HEK293 (cell line): ENCODE results near the gene CRIP2.
A peak's percentile ranks its signal among the peaks of the same experiment; 100 is the strongest.

Experiments used
- CTCF ChIA-PET: fragments of 350-600 bp; formaldehyde crosslinking; extraction: SDS; loops from one replicate; lab custom pipeline; 2021; ENCODE audit warnings: antibody characterized with exemption; lab: Yijun Ruan, JAX
- POLR2A ChIA-PET: fragments of 300-600 bp; formaldehyde crosslinking; extraction: SDS; loops from one replicate; lab custom pipeline; 2020; ENCODE audit warnings: antibody characterized with exemption, inconsistent platforms; lab: Yijun Ruan, JAX
- H3K27ac ChIP-seq: fragments of 200-500 bp; sonication (Bioruptor generic); 2 replicates; pipeline ENCODE4 v1.5.1; 2014; ENCODE audit warnings: low read depth, low read length, control low read depth, inconsistent platforms; ENCODE audit errors: extremely low read depth
- H3K36me3 ChIP-seq, 2 experiments: fragments of 200-500 bp in 1 of 2; sonication (Bioruptor generic) in 1 of 2; 1 replicate in 1 of 2; 2 replicates in 1 of 2; pipeline ENCODE4 v1.5.1; 2014 to 2017; ENCODE audit warnings: inconsistent platforms in 2 of 2, low read length in 2 of 2; ENCODE audit not compliant: control insufficient read depth in 2 of 2, insufficient read depth in 1 of 2
- H3K4me1 ChIP-seq: fragments of 200-500 bp; sonication (Bioruptor generic); 2 replicates; pipeline ENCODE4 v1.5.1; 2014; ENCODE audit warnings: mild to moderate bottlenecking, low read length, inconsistent platforms; ENCODE audit not compliant: control insufficient read depth, insufficient read depth
- H3K4me3 ChIP-seq: 2 replicates; pipeline ENCODE4 v1.5.1; 2011; ENCODE audit warnings: low read depth, mild to moderate bottlenecking, control low read depth, low read length, moderate library complexity
- H3K9me3 ChIP-seq: fragments of 200-500 bp; sonication (Bioruptor generic); 2 replicates; pipeline ENCODE4 v1.5.1; 2014; ENCODE audit warnings: low read depth, low read length, inconsistent platforms; ENCODE audit not compliant: control insufficient read depth, insufficient read depth
- BCL11A ChIP-seq: fragments of 450-650 bp; formaldehyde crosslinking; IDR thresholded peaks from 2 replicates; pipeline ENCODE4 v1.5.1; 2016; ENCODE audit warnings: low read depth, missing biosample characterization, missing genetic modification characterization
- EGR2 ChIP-seq: fragments of 450-650 bp; formaldehyde crosslinking; IDR thresholded peaks from 2 replicates; pipeline ENCODE4 v1.5.1; 2016; ENCODE audit warnings: low read depth, missing biosample characterization, missing genetic modification characterization
- GLIS1 ChIP-seq: fragments of 450-650 bp; formaldehyde crosslinking; IDR thresholded peaks from 2 replicates; pipeline ENCODE4 v1.5.1; 2016; ENCODE audit warnings: missing biosample characterization, missing genetic modification characterization
- IKZF3 ChIP-seq: fragments of 450-650 bp; IDR thresholded peaks from 2 replicates; pipeline ENCODE4 v1.5.0; 2018; ENCODE audit warnings: missing biosample characterization, mild to moderate bottlenecking, missing genetic modification characterization, moderate library complexity
- KLF1 ChIP-seq: fragments of 450-650 bp; formaldehyde crosslinking; IDR thresholded peaks from 2 replicates; pipeline ENCODE4 v1.5.1; 2016; ENCODE audit warnings: missing biosample characterization, missing genetic modification characterization
- KLF10 ChIP-seq: fragments of 450-650 bp; IDR thresholded peaks from 2 replicates; pipeline ENCODE4 v1.5.1; 2018; ENCODE audit warnings: missing biosample characterization, mild to moderate bottlenecking, missing genetic modification characterization
- SP7 ChIP-seq: fragments of 450-650 bp; formaldehyde crosslinking; IDR thresholded peaks from 2 replicates; pipeline ENCODE4 v1.5.1; 2016; ENCODE audit warnings: missing biosample characterization, missing genetic modification characterization
- WT1 ChIP-seq: fragments of 450-650 bp; formaldehyde crosslinking; IDR thresholded peaks from 2 replicates; pipeline ENCODE4 v1.5.1; 2016; ENCODE audit warnings: missing biosample characterization, missing genetic modification characterization
- ZFHX2 ChIP-seq: fragments of 450-650 bp; formaldehyde crosslinking; conservative IDR thresholded peaks from 2 replicates; pipeline ENCODE4 v1.5.1; 2016; ENCODE audit warnings: missing biosample characterization, missing genetic modification characterization
- ZFP41 ChIP-seq: fragments of 450-650 bp; formaldehyde crosslinking; IDR thresholded peaks from 2 replicates; pipeline ENCODE4 v1.5.1; 2016; ENCODE audit warnings: missing biosample characterization, missing genetic modification characterization, borderline replicate concordance
- ZNF138 ChIP-seq: fragments of 450-650 bp; formaldehyde crosslinking; IDR thresholded peaks from 2 replicates; pipeline ENCODE4 v1.5.1; 2016; ENCODE audit warnings: missing biosample characterization, missing genetic modification characterization, borderline replicate concordance
- ZNF155 ChIP-seq: fragments of 450-650 bp; formaldehyde crosslinking; IDR thresholded peaks from 2 replicates; pipeline ENCODE4 v1.5.1; 2016; ENCODE audit warnings: missing biosample characterization, missing genetic modification characterization
- ZNF341 ChIP-seq: fragments of 450-650 bp; formaldehyde crosslinking; IDR thresholded peaks from 2 replicates; pipeline ENCODE4; 2016; ENCODE audit warnings: low read depth, missing biosample characterization, missing genetic modification characterization
- ZNF529 ChIP-seq: fragments of 450-650 bp; formaldehyde crosslinking; IDR thresholded peaks from 2 replicates; pipeline ENCODE4 v1.5.1; 2017; ENCODE audit warnings: missing genetic modification characterization, missing biosample characterization; ENCODE audit not compliant: insufficient replicate concordance
- ZNF530 ChIP-seq: fragments of 450-650 bp; formaldehyde crosslinking; IDR thresholded peaks from 2 replicates; pipeline ENCODE4 v1.5.1; 2016; ENCODE audit warnings: low read depth, missing biosample characterization, missing genetic modification characterization
- ZNF596 ChIP-seq: fragments of 450-650 bp; IDR thresholded peaks from 2 replicates; pipeline ENCODE4 v1.5.0; 2018; ENCODE audit warnings: missing biosample characterization, mild to moderate bottlenecking, missing genetic modification characterization, moderate library complexity
- ZNF792 ChIP-seq: fragments of 450-650 bp; formaldehyde crosslinking; IDR thresholded peaks from 2 replicates; pipeline ENCODE4 v1.5.1; 2016; ENCODE audit warnings: missing biosample characterization, missing genetic modification characterization
- TF ChIP-seq, protein P1 (sequence below): fragments of 450-650 bp; formaldehyde crosslinking; IDR thresholded peaks from 2 replicates; pipeline ENCODE4 v1.5.1; 2016; ENCODE audit warnings: missing biosample characterization, missing genetic modification characterization
- TF ChIP-seq, protein P2 (sequence below): fragments of 450-650 bp; formaldehyde crosslinking; IDR thresholded peaks from 2 replicates; pipeline ENCODE4 v1.5.1; 2017; ENCODE audit warnings: missing biosample characterization, missing genetic modification characterization
- TF ChIP-seq, protein P3 (sequence below): fragments of 450-650 bp; formaldehyde crosslinking; conservative IDR thresholded peaks from 2 replicates; pipeline ENCODE4 v1.5.1; 2016; ENCODE audit warnings: low read depth, missing biosample characterization, missing genetic modification characterization
- TF ChIP-seq, protein P4 (sequence below): fragments of 450-650 bp; formaldehyde crosslinking; IDR thresholded peaks from 2 replicates; pipeline ENCODE4 v1.5.1; 2016; ENCODE audit warnings: missing biosample characterization, missing genetic modification characterization
- TF ChIP-seq, protein P5 (sequence below): fragments of 450-650 bp; formaldehyde crosslinking; IDR thresholded peaks from 2 replicates; pipeline ENCODE4 v1.5.1; 2016; ENCODE audit warnings: missing biosample characterization, missing genetic modification characterization
- TF ChIP-seq, protein P6 (sequence below): fragments of 450-650 bp; formaldehyde crosslinking; IDR thresholded peaks from 2 replicates; pipeline ENCODE4 v1.5.1; 2016; ENCODE audit warnings: missing biosample characterization, missing genetic modification characterization

The CRIP2 gene

DNA sequence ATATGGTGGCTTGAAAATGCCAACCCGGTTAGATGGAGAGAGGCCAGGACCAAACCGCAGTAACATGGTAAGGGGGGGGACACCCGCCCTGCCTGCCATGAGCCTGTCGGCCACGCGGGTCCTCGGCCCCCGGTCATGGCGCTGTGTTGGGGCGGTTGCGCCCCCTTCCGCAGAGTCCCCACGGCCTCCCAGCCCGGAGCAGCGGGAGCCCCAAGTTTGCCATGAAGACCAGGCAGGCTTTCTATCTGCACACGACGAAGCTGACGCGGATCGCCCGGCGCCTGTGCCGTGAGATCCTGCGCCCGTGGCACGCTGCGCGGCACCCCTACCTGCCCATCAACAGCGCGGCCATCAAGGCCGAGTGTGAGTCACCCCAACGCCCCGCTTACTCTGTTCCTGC, 10.1 kb upstream of the CRIP2 start (continued):
- no peak for TF ChIP-seq ZNF529
- no peak for TF ChIP-seq WT1
- TF ChIP-seq, protein P1, sequence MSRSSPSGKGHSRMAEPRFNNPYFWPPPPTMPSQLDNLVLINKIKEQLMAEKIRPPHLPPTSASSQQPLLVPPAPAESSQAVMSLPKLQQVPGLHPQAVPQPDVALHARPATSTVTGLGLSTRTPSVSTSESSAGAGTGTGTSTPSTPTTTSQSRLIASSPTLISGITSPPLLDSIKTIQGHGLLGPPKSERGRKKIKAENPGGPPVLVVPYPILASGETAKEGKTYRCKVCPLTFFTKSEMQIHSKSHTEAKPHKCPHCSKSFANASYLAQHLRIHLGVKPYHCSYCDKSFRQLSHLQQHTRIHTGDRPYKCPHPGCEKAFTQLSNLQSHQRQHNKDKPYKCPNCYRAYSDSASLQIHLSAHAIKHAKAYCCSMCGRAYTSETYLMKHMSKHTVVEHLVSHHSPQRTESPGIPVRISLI (tag by site-specific recombination): no peak
- TF ChIP-seq IKZF3 (tag by site-specific recombination): no peak
- TF ChIP-seq ZNF792 (tag by site-specific recombination): no peak
- TF ChIP-seq, protein P2, sequence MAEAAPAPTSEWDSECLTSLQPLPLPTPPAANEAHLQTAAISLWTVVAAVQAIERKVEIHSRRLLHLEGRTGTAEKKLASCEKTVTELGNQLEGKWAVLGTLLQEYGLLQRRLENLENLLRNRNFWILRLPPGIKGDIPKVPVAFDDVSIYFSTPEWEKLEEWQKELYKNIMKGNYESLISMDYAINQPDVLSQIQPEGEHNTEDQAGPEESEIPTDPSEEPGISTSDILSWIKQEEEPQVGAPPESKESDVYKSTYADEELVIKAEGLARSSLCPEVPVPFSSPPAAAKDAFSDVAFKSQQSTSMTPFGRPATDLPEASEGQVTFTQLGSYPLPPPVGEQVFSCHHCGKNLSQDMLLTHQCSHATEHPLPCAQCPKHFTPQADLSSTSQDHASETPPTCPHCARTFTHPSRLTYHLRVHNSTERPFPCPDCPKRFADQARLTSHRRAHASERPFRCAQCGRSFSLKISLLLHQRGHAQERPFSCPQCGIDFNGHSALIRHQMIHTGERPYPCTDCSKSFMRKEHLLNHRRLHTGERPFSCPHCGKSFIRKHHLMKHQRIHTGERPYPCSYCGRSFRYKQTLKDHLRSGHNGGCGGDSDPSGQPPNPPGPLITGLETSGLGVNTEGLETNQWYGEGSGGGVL: no peak
- TF ChIP-seq ZFP41: no peak
- no peak for TF ChIP-seq ZNF155 (tag by site-specific recombination)
- TF ChIP-seq, protein P3, sequence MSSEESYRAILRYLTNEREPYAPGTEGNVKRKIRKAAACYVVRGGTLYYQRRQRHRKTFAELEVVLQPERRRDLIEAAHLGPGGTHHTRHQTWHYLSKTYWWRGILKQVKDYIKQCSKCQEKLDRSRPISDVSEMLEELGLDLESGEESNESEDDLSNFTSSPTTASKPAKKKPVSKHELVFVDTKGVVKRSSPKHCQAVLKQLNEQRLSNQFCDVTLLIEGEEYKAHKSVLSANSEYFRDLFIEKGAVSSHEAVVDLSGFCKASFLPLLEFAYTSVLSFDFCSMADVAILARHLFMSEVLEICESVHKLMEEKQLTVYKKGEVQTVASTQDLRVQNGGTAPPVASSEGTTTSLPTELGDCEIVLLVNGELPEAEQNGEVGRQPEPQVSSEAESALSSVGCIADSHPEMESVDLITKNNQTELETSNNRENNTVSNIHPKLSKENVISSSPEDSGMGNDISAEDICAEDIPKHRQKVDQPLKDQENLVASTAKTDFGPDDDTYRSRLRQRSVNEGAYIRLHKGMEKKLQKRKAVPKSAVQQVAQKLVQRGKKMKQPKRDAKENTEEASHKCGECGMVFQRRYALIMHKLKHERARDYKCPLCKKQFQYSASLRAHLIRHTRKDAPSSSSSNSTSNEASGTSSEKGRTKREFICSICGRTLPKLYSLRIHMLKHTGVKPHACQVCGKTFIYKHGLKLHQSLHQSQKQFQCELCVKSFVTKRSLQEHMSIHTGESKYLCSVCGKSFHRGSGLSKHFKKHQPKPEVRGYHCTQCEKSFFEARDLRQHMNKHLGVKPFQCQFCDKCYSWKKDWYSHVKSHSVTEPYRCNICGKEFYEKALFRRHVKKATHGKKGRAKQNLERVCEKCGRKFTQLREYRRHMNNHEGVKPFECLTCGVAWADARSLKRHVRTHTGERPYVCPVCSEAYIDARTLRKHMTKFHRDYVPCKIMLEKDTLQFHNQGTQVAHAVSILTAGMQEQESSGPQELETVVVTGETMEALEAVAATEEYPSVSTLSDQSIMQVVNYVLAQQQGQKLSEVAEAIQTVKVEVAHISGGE (tag by site-specific recombination): no peak
- no peak for TF ChIP-seq ZNF596 (tag by site-specific recombination)

DNA sequence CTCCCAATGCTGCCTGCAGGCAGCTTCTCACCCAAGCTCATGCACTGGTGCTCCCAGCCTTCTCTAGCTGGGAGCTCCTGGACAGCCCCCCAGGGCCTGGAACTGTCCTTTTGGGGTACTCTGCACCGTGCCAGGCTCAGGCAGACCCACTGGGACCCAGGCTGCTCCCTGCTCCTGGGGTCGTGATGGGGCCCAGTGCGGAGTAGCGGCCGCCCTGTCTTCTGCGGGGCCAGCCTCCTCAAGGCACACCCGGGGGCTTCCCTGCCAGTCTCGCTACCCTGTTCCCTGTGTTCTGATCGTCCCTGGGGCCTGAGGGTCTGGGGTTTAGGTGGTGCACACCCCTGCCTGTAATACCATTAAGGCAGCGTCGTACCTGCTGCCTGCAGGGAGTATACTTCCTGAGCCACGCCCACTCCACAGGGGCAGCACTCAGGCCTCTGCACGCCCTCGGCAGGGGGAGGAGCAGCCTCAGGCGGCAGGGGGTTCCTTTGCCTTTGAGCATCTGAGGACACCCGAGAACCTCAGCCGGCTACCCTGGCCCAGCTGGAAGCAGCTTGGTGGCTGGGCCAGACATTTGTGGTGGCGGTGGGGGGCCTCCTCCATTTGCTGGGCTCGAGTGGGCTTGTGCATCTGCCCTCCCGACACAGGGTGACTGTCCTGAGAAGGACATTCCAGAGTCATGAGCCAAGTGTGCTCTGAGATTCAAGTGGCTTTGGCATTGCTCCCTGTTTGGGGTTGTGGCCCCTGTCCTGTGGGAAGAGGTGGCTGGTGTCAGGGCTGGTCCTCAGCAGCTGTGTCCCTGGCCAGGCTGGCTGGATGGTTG, 9.2 kb upstream of the CRIP2 start:
- CTCF ChIA-PET: no interaction called here
- TF ChIP-seq BCL11A (tag by site-specific recombination): no peak
- TF ChIP-seq, protein P4, sequence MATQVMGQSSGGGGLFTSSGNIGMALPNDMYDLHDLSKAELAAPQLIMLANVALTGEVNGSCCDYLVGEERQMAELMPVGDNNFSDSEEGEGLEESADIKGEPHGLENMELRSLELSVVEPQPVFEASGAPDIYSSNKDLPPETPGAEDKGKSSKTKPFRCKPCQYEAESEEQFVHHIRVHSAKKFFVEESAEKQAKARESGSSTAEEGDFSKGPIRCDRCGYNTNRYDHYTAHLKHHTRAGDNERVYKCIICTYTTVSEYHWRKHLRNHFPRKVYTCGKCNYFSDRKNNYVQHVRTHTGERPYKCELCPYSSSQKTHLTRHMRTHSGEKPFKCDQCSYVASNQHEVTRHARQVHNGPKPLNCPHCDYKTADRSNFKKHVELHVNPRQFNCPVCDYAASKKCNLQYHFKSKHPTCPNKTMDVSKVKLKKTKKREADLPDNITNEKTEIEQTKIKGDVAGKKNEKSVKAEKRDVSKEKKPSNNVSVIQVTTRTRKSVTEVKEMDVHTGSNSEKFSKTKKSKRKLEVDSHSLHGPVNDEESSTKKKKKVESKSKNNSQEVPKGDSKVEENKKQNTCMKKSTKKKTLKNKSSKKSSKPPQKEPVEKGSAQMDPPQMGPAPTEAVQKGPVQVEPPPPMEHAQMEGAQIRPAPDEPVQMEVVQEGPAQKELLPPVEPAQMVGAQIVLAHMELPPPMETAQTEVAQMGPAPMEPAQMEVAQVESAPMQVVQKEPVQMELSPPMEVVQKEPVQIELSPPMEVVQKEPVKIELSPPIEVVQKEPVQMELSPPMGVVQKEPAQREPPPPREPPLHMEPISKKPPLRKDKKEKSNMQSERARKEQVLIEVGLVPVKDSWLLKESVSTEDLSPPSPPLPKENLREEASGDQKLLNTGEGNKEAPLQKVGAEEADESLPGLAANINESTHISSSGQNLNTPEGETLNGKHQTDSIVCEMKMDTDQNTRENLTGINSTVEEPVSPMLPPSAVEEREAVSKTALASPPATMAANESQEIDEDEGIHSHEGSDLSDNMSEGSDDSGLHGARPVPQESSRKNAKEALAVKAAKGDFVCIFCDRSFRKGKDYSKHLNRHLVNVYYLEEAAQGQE (tag by site-specific recombination): no peak
- TF ChIP-seq ZNF341 (tag by site-specific recombination): peak; percentile 73; the same call in 1 of the 2 replicates
- TF ChIP-seq, protein P5, sequence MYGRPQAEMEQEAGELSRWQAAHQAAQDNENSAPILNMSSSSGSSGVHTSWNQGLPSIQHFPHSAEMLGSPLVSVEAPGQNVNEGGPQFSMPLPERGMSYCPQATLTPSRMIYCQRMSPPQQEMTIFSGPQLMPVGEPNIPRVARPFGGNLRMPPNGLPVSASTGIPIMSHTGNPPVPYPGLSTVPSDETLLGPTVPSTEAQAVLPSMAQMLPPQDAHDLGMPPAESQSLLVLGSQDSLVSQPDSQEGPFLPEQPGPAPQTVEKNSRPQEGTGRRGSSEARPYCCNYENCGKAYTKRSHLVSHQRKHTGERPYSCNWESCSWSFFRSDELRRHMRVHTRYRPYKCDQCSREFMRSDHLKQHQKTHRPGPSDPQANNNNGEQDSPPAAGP (tag by site-specific recombination): 0 out of 2 replicates have a peak, but pooled peaks have one; percentile 22
- TF ChIP-seq GLIS1 (tag by site-specific recombination): peak; percentile 86
- TF ChIP-seq KLF1 (tag by site-specific recombination): peak; percentile 75
- TF ChIP-seq ZNF530 (tag by site-specific recombination): no peak
- 0 out of 2 replicates have a peak, but pooled peaks have one; percentile 12 for TF ChIP-seq SP7 (tag by site-specific recombination)
- TF ChIP-seq, protein P6, sequence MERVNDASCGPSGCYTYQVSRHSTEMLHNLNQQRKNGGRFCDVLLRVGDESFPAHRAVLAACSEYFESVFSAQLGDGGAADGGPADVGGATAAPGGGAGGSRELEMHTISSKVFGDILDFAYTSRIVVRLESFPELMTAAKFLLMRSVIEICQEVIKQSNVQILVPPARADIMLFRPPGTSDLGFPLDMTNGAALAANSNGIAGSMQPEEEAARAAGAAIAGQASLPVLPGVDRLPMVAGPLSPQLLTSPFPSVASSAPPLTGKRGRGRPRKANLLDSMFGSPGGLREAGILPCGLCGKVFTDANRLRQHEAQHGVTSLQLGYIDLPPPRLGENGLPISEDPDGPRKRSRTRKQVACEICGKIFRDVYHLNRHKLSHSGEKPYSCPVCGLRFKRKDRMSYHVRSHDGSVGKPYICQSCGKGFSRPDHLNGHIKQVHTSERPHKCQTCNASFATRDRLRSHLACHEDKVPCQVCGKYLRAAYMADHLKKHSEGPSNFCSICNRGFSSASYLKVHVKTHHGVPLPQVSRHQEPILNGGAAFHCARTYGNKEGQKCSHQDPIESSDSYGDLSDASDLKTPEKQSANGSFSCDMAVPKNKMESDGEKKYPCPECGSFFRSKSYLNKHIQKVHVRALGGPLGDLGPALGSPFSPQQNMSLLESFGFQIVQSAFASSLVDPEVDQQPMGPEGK (tag by site-specific recombination): peak; percentile 75
- peak; percentile 73 for TF ChIP-seq KLF10 (tag by site-specific recombination)
- TF ChIP-seq ZFHX2 (tag by site-specific recombination): peak; percentile 67
- TF ChIP-seq ZNF138 (tag by site-specific recombination): no peak
- TF ChIP-seq EGR2 (tag by site-specific recombination): peak; percentile 63; the same call in 1 of the 2 replicates

More for the DNA sequence above, 9.2 kb upstream of the CRIP2 start:
- peaks cover 0 to 88% of the 10 kb centered on the region in 2 experiments; a peak in 2 of 3 replicates for H3K36me3 ChIP-seq
- no peak overlapping the region for H3K4me3 ChIP-seq
- H3K27ac ChIP-seq: no peak overlapping the region
- no peaks in the 10 kb centered on the region for H3K4me1 ChIP-seq
- POLR2A ChIA-PET: no interaction called here
- H3K9me3 ChIP-seq: no peaks in the 10 kb centered on the region
